Measurements from ENCODE around the gene SMAGP.

Gene SMAGP

DNA sequence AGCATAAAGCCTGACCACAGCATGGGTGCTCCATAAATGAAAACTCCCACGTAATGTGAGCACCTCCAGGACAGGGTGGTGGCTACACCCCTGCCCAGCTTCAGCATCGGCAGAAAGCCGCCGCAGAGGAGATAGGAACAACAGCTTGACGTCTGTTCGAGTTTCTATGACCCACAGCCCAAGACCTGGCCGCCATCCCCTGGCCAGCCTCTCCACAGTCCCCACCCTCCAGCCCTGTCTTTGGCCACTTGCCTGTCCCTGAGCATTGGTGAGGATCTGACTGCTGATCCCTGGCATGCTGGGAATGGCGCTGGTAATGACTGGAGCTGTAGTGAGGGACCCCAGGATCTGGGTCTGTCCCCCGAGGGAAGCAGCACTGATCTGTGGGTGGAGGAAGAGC, 73.7 kb downstream of the SMAGP start:
- DNase-seq (ENCODE audit: low read depth), result no peak

DNA sequence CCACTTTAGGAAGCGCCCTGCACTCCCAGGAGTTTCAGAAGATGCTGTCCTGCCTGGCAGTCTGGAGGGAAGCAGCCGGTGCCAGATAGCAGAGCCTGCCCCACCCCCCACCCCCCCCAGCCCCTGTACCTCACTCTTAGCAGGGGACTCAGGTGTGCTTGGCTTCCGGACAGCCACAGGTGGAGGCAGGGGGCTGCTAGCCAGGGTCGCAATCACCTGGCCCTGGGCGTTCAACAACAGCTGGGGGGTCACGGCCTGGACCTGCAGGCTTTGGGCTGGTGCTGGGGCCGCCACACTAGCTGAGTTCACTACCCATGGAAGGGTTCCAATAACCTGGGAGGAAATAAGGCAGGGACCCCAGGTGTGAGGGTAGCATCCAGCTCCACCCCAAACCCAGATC, 74.4 kb downstream of the SMAGP start:
- DNase-seq (ENCODE audit: low read depth), result no peak

All from HS-27A (cell line).